ENCODE measurements around the gene LHX4.

LHX4 gene

DNA sequence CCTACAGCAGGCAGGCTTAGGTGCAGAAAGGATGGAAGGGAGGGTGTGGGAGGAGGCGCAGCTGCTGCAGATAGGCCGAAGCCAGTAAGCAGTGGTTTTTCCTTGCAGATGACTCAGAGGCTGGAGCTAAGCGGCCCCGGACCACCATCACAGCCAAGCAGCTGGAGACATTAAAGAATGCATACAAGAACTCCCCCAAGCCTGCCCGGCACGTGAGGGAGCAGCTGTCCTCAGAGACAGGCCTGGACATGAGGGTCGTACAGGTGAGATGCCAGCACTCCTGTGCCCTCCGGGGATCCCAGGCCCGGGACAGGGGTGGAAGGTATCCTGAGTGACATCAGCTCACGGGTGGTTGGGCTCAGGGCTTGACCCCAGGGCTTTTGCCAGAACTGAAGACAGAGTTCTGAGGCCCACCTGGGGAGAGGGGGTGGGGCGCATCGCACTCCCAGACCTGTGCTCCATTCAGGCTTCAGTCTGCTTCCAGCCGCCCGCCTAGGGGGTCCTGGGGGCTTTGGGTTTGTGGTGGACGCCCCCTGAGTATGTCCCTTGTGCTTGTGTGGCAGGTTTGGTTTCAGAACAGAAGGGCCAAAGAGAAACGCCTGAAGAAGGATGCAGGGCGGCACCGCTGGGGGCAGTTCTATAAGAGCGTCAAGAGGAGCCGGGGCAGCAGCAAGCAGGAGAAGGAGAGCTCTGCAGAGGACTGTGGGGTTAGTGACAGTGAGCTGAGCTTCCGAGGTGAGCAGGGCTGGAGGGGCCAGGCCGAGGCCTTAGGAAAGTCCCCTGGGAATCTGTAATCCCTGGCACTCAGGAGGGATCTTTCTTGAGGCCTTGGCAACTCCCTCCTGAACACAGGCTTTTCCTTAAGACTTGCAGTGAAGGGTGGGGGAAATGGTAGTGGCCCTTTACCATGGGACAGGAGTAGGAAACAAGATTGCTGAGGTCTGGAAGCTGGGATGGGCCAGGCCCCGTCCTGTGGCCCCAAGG, 41.5 kb downstream of the LHX4 start:
- DNase-seq (ENCODE audit: low spot score): no peak

DNA sequence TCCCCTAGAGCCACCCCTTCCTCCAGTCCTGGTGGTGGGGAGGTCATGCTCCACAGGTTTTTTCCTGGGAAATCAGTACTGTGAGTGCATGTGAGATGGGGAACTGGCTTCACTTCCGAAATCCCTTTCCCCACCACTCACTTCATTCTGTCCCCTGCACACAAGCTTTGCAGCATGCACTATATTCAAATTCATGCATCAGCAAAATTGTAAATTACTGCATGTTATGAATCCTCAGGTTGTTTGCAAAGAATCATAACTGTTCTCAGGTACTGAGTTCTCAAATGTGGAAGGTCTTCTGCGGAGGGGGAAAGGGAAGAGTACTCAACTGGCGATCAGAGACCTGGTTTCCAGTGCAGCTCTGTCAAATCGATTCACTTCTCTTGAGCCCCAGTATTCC, 42.3 kb downstream of the LHX4 start:
- DNase-seq (ENCODE audit: low spot score): no peak

DNA sequence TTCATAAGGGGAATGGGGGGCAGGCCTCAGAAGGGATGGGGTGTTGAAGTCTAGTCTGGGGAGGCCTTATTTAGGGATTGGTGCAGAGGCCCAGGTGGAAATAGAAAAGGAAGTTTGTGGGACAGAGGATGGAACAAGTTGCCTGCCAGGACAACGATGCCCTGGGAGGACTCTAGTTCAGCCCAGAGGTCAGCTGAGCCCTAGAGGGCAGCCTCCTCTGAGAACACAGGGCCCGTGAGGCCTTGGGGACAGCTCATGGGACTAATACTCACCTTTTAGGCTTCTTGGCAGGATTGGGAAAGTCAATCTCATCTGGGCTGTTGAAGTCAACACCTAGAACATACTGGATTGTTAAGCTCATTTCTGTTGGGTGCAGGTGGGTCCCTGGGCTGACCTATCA, 43.0 kb downstream of the LHX4 start:
- no peak for DNase-seq (ENCODE audit: low spot score)

DNA sequence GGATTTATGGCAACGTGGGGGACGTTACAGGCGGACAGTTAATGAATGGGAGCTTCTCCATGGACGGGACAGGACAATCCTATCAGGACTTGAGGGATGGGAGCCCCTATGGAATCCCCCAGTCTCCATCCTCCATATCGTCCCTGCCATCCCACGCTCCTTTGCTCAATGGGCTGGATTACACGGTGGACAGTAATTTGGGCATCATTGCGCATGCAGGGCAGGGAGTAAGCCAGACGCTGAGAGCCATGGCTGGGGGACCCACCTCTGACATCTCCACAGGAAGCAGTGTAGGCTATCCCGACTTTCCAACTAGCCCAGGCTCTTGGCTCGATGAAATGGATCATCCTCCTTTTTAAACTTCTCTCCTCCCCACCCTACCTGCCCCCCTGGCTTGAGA, 44.2 kb downstream of the LHX4 start:
- no peak for DNase-seq (ENCODE audit: low spot score)

DNA sequence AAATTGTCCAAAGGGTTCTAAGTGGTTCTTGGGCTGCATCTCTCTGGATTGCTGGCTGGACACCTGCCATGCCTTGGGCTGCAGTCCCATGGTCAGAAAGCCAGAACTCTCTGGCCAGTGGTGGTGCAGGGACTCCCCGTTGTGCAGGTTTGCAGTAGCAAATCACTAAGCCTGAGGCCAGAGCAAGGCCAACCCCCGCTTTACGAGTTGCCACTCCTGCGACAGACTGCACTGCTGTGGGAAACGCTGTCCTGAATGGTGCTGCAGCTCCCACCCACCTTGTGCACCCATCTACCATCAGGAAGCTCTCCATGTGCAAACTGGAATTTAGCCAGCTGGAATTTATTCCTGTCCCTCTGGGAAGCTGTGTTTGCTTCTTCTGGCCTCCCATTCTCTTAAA, 45.7 kb downstream of the LHX4 start:
- DNase-seq (ENCODE audit: low spot score): no peak

DNA sequence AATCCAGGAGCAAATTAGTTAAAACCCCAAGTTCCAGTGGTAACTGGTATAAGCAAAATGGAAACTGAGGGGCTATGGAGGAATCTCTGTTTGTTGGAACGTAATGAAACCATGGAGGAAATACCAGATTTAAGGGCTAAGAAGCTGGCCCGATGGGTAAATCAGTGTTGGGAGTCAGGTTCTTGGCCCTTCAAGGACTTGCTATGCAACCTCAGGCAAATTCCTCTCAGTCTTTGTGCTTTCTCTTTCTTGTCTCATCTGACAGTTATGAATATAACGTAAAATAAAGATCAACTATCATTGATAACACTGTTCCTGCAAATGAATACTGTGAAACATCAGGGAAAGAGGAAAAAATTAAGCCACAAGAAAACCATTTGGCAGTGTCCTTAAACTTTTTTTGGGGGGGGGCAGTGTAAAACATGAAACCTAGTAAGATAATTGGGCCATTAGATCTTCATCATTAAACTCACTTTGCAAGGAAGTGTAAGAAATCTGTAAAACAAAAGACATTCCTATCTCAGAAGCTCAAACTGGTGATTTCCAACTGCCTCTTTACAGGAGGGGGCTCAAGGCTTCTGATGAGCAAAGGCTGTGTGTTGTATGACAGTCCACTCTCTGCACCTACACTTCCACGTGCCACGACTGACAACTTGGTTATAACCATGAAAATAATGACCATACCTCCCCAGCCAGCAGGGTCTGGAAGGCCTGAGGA, 47.6 kb downstream of the LHX4 start:
- no peak for DNase-seq (ENCODE audit: low spot score)

DNA sequence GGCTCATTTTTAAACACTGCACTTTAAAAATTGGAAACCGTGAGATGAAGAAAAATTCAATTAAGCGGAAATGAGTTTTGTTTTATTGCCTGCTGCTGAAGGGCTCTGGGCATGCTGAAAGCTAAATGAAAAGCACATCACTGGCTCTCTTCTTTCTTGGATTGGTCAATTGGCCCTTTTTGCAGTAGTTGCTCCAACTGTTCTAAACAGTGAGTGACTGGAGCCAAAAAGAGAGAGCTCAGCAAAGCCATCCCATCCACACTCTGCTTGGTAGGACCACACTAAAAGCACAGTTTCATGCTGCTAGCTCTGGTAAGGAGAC, 48.1 kb downstream of the LHX4 start:
- no peak for DNase-seq (ENCODE audit: low spot score)

DNA sequence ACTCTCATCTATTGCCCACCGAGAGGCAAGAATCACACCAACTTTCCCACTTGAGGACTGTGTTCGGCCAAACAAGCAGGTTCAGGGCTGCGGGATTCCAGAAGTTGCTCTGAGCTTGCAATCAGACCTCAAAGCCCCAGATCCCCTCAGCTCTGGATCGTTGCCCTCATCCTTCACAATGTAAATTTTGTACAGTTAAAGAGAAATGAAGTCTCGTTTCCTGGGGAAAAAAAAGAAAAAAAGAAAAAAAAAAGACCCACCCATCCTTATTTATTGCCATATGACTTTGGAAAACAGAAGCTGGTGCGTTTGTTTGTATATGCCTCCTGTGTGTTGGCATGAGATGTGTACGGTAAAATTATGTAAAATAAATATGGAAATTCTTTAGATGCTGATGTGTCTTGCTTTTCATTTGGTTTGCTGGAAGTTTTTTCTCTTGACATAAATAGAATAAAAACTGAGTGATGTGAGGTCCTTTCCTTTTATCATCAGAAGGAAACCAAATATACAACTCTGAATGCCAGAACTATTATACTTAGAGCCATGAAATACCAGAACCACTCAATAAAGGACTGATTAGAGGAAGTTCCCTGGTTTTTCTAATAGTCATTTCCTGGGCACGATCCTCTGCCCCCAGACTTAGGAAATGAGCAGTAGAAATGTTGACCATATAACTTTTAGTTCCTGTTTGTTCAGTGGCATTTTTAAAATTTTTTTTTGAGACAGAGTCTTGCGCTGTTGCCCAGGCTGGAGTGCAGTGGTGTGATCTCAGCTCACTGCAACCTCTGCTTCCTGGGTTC, 48.7 kb downstream of the LHX4 start:
- DNase-seq (ENCODE audit: low spot score): no peak

DNA sequence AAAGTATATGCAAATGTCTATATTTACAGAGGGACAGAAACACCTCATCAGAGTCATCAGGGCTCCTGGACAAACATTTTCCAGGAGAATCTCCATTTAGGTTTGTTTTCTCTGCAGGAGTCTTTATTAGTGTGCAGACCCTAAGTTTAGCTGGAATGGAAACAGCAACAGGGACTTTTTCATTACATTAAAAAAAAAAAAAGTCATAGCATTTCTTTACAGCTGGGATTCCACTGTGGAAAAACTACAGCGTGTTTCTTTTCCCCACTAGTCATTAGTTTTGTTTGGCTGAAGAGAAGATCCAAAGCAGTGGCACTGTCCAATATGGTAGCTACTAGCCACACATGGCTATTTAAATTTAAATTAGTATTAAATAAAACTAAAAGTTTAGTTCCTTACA, 49.6 kb downstream of the LHX4 start:
- DNase-seq (ENCODE audit: low spot score): no peak

DNA sequence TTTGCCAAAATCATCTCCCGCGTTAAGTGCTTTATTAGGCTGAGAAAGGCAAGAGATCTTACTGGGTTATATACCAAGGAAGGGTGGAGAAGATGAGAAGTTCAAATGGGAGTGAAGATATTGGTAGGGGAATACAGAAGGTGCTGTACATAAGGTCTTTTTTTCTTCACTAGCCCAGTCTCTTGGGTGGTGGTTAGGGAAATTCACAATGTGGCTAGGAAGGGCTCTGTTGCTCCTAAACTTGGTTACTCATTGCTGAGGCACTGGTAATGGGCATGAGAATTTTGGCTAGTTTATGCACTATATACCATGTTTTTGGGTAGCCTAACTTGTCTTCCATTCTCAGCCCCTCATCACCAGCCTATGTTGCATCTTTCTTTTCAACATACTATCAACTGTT, 50.6 kb downstream of the LHX4 start:
- no peak for DNase-seq (ENCODE audit: low spot score)

DNA sequence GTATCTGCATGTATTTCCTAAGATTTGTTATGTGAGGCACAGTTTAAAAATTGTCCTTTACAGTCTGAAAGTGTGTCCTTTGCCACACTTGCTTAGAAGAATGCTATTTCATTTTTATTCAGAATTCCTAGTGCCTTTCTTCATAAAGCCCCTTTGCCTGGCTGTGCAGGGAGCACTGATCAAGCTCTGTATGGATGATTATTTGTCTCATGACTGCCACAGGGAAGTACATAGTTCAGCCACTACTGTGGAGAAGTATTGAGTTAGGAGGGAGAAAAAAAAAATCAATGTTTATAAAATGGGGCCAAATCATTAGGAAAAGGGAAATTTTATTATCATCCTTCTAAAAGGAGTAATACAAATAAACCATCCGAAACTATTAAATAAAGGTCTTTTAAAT, 51.4 kb downstream of the LHX4 start:
- no peak for DNase-seq (ENCODE audit: low spot score)

DNA sequence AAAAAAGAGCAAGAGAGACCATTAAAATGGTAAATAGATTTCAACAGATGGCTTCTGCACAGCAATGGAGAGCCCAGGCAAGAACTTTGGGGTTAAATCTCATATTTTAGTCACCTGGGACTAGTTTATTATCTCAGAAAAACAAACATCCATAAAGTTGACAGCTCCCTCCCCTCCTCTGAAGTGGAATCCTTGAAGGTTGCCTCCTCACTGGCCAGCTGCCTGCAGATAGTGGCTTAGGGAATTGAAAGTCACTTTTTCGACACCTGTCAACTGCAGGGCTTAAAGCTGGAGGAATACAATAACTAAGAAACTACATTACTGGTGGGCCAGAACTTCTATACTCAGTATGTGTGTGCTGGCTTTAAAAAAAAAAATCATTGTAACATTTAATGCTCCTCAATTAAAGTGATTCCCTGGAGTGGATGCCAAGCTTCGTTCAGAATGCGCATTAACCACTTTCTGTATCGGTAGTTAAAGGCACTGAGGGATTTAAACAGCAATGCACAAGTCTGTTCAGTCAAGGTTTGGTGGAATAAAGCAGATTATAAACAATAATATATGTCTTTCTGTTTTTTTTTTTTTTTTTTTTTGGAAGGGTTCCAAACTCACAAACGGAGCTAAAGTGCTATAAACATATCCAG, 52.5 kb downstream of the LHX4 start:
- no peak for DNase-seq (ENCODE audit: low spot score)

DNA sequence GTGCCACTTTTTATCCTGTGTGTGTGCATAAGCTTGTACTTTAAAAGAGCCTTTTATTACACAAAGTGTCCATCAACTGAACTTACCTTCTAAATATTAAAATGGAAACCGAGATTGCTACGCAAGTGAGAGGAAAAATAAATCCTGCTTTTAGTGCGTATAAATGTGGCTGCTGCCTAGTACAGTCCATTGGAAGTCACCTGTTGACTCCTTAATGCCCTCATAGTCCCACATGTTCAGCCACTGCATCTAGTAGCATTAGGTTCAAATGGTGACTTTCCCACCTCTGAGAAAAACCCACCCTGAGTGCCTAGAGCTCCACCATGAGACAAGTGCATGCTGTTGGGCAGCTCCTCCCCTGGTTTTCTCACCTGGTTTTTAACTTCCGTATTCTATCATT, 53.0 kb downstream of the LHX4 start:
- DNase-seq (ENCODE audit: low spot score): no peak

DNA sequence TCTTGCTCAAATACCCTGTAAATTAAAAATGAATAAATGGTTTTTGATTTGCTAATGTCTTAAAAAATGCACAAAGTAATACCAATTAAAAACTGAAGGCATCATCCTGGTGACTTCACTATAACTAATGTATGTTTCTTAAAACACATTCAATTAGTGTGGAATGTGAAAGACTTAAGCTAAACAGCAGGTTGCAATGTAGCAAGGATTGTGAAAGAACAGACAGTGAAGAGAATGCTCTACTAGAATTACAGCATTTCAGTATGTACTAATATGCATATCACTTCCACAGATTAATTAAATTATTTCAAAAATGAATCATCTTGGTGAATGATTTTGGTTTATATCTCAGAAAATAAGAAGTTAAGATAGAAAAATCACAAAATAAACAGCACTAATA, 56.4 kb downstream of the LHX4 start:
- DNase-seq (ENCODE audit: low spot score): no peak

DNA sequence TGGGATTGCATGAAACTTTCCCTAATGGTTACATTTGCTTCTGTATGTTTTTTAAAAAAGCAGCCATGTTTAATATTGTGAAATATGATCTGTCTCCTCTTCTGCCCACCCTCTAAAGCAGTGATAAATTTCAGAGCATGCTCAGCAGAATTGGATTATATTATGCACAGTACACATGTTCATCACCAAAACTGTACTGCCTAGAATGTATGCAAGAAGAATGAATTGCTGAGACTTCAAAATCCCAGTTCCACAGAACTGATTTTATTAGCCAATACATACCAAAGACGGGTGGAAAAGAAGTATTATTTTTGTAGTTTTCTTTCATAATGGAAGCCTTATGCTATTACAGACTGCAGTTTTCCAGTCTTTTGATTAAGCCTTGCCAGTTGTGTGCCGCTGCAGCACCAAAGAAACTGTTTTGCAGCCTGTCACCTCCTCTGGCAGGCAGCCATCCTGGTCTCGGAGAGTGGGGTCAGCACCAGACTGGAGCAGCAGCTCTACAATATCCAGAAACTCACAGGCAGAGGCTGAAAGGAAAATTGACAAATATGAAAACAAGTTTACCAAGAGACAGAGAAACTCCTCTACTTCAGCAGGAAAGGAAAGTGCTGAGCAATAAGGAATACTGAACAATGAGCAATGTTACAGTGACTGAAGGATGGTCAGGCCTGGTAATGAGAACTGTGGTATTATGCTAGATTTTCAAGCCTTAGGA, 58.1 kb downstream of the LHX4 start:
- no peak for DNase-seq (ENCODE audit: low spot score)

DNA sequence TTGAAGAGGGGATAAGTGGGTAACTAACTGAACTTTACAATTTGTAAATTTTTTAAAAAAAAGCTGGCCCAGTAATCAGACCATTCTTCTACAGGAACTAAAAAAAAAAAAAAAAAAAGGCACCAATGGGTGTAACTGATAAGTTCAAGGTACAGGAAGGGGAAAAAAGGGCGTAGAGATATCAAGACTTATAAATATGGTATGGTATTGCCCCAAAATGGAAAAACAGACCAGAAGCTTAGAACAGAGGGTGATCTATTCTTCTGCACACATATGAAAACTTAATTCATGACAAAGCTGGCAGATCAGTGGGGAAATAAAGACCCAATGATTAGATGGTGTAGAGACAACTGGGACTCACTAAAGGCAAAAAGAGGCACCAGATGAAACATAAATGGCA, 58.9 kb downstream of the LHX4 start:
- no peak for DNase-seq (ENCODE audit: low spot score)

DNA sequence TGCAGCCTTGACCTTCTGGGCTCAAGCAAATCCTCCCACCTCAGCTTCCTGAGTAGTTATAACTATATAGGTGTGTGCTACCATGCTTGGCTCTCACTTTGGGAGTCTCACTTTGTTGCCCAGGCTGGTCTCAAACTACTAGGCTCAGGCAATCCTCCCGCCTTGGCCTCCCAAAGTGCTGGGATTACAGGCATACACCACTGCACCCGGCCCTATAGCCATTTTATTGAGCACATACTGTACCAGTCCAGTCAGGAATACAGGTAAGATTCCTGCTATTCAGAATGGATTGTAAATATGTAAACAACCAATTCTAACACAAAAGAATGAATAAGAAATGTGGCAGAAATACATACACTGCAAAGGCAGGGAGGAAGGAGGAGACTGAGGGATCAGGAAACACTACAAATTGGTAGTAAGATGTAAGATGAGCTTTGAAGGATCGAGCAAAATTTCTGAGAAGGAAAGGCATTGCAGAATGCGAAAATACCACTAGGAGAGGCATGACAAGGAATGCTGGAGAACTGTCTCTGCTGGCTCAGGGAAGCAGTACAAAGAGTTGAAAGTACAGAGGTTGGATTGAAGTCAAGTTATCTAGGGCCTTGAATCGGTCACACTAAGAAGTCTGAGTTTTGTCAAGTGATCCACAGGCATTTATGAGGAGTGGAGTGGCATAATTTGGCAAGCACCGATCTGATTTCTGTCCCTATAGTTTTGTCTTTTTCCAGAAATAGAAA, 60.4 kb downstream of the LHX4 start:
- no peak for DNase-seq (ENCODE audit: low spot score)

DNA sequence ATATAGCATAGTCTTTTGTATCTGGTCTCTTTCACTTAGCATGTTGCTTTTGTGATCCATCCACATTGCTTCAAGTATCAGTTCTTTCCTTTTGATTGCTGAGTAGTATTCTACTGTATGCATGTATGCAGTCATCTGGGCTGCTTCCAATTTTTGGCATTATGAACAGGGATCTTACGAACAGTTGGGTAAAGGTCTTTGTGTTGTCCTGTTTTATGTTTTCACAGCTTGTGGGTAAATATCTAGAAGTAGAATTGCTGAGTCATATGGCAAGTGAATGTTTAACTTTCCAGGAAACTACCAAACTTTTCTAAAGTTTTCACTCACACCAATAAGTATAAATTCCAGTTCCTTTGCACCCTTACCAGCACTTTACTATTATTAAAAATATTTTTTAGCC, 60.9 kb downstream of the LHX4 start:
- no peak for DNase-seq (ENCODE audit: low spot score)

DNA sequence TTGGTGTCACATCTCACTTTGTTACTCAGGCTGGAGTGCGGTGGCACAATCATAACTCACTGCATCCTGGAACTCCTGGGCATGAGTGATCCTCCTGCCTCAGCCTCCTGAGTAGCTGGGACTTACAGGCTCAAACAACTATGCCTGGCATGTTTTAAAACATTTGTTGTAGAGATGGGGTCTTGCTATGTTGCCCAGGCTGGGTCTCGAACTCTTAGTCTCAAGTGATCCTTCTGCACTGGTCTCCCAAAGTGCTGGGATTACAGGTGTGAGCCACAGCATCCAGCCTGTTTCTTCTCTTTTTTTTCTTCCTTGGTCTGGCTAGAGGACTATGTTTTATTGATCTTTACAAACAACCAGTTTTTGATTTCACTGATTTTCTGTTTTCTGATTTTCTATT, 64.6 kb downstream of the LHX4 start:
- DNase-seq (ENCODE audit: low spot score): no peak

DNA sequence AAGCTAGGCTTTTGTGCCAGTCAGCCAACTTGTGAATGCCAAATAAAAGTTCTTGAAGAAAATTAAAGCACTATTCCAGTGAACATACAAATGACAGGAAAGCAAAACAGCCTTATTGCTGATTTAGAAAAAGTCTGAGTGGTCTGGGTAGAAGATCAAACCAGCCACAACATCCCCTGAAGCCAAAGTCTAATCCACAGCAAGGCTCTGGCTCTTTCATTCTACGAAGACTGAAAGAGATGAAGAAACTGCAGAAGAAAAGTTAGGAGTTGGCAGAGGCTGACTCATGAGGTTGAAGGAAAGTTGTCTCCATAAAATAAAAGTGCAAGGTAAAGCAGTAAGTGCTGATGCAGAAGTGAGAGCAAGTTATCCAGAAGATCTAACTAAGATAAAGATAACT, 65.9 kb downstream of the LHX4 start:
- DNase-seq (ENCODE audit: low spot score): no peak
